Measurements from ENCODE around the gene EXOC4.
A peak's percentile ranks its signal among the peaks of the same experiment; 100 is the strongest.
"Not testable (repeated sequence)": the region's sequence is repeated elsewhere in the genome, so short reads cannot be mapped to it uniquely, and the experiment has no call there.

The EXOC4 gene

DNA sequence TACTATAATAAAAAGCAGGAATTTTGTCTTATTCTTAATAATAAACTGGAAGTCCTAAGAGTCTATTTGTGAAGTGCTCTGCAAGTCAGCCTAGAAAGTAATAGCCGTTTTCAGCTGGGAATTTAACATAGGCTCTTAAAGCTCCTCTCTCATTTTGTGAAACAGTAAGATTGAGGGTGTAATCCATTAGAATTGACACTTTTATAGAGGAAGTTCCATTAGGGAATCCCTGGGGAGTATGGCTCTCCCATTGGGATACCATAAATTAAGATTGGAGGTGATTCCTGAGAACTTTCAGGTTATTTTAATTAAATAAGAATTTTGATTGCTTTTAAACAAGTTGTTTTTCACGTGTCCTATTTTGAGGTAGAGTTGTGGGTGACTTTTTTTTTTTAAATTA lies 68.0 kb downstream of the EXOC4 start:
- no peak for DNase-seq

DNA sequence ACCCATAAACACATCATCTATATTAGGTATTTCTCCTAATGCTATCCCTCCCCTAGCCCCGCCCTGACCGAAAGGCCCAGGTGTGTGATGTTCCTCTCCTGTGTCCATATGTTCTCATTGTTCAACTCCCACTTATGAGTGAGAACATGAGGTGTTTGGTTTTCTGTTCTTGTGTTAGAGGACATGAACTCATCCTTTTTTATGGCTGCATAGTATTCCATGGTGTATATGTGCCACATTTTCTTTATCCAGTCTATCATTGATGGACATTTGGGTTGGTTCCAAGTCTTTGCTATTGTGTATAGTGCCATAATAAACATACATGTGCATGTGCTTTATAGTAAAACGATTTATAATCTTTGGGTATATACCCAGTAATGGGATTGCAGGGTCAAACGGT lies 68.5 kb downstream of the EXOC4 start:
- not testable (repeated sequence) for DNase-seq

DNA sequence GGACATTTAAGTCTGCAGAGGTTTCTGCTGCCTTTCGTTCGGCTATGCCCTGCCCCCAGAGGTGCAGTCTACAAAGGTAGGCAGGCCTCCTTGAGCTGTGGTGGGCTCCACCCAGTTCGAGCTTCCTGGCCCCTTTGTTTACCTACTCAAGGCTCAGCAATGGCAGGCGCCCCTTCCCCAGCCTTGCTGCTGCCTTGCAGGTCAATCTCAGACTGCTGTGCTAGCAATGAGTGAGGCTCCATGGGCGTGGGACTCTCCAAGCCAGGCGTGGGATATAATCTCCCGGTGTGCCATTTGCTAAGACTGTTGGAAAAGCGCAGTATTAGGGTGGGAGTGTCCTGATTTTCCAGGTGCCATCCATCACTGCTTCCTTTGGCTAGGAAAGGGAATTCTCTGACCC lies 73.9 kb downstream of the EXOC4 start:
- DNase-seq: not testable (repeated sequence)

DNA sequence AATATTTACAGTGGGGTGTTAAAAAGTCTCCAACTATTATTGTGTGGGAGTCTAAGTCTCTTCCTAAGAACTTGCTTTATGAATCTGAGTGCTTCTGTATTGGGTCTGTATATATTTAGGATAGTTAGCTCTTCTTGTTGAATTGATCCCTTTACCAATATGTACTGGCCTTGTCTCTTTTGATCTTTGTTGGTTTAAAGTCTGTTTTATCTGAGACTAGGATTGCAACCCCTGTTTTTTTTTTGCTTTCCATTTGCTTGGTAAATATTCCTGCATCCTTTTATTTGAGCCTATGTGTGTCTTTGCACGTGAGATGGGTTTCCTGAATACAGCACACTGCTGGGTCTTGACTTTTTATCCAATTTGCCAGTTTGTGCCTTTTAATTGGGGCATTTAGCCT lies 75.1 kb downstream of the EXOC4 start:
- DNase-seq: not testable (repeated sequence)

DNA sequence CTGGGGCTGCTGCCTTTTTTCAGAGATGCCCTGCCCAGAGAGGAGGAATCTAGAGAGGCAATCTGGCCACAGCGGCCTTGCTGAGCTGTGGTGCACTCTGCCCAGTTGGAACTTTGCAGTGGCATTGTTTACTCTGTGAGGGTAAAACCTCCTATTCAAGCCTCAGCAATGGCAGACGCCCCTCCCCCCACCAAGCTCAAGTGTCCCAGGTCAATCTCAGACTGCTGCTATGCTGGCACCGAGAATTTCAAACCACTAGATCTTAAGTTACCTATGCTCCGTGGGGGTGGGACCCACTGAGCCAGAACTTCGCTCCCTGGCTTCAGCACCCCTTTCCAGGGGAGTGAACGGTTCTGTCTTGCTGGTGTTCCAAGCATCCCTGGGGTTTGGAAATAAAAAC lies 77.2 kb downstream of the EXOC4 start:
- no peak for DNase-seq

DNA sequence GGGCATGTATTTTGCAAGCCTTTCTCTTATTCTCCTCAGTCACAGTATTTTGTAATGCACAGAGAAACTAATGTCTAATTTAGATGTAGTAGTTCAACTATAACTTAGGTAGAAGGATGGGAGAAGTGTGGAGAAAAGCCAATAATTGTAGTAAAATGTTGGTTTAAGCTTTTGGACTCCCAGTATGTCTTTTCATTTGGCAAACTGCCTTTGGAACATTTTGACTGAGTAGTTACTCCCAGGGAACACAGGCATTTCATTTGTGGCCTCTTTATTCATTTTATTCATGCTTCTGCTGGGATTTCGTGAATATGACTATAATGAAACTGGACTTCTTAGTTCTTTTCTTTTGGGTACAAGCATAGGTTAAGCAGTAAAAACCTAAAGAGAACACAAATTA lies 79.0 kb downstream of the EXOC4 start:
- DNase-seq: no peak

DNA sequence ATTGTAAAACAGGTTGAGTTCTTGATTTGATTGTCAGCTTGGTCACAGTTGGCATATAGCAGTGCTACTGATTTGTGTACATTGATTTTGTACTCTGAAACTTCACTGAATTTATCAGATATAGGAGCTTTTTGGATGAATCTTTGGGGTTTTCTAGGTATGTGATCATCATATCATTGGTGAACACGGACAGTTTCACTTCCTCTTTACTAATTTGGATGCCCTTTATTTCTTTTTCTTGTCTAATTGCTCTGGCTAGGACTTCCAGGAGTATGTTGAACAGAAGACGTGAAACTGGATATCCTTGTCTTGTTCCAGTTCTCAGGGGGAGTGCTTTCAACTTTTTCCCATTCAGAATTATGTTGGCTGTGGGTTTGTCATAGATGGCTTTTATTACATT lies 86.9 kb downstream of the EXOC4 start:
- DNase-seq: no peak

DNA sequence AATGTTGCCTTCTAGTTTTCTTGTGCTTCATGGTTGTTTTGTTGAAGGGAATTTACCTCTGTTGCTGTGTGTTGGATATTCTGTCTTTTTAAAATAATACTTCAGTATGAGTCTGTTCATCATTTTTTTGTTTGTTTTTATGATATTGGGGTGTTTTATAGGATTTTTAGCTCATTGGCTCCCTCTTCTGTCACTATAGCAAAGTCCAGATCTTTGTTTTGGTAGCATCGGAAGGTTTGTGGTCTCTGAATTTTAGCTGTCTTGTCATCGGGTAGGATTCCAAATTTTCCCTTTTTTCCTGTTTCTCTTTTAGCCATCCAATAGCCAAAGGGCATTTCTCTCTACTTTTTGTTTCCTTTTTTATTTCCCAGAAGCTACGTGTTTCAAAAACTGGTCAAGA lies 91.4 kb downstream of the EXOC4 start:
- no peak for DNase-seq

DNA sequence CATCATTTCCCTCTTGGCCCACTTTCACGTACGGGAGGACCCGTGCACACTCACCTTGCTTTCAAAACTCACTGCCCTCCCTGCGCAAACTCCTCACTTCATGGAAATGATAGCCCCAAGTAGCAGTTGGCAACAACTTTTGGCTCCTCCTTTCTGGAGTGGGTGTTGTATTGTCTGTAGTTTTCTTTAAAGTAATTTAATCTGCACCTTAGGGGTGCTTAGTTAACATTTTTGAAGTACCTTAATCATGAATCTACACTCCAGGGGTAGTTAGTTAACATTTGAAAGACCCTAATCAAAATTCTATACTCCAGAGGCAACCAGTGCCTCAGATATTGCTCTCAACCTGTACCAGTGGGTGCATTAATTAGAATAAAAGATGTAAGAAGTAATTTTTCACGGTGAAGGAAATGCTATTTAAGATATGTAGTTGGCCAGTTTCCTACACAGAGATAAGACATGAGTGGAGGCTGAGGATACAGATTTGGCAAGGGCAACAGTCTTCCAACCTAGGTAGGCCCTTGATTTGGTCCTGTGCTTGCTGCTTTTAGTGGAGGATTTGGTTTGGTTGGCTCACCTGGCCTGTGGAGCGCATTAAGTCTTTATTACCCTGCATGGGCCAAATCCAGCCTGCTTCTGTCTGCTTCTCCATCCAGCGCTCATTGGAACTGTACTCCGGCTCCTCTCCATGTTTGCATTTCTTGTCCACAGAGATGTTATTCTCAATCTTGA lies 93.0 kb downstream of the EXOC4 start:
- DNase-seq: no peak

DNA sequence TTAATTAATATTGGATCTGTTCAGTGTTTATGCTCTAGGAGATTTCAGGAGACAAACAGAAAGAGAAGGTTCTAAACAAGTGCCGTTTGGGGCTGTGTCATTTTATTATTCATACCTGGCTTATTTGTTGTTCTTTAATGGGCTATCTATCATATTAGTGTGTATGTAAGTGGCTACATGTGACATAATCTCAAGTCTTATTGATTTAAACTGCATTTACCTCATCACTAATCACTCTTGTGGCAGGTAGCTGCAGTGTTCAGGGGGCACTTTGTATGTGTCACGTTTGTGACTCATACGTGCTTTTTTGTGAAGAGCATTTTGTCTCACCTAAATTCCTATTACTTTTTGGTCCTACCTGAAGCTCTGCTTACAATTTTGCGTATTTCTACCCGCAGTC lies 95.4 kb downstream of the EXOC4 start:
- DNase-seq: no peak

DNA sequence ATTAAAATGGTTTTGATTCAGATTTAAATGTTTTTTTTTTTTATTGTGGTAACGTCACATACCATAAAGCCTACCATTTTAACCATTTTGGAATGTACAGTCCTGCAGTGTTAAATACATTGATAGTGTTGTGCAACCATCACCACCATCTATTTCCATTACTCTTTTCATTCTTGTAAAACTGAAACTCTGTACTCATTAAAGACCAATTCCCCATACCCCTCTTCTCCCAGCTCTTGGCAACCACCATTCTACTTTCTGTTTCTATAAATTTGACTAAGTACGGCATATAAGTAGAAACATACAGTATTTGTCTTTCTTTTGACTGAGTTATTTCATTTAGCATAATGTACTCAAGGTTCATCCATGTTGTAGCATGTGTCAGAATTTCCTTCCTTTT lies 96.2 kb downstream of the EXOC4 start:
- no peak for DNase-seq

DNA sequence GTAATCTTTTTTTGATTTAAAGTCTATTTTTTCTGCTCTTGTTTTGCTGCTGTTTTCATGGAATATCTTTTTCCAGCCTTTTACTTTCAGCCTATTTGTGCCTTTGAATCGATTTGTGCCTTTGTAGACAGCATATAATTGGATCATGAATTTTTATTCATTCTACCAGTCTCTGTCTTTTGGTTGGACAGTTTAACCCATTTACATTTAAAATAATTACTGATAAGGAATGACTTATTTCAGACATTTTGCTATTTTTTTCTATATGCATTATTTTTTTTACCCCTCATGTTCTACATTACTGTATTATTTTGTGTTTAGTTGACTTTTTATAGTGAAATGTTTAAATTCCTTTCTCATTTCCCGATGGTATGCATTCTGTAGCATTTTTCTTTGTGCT lies 99.6 kb downstream of the EXOC4 start:
- DNase-seq: no peak

DNA sequence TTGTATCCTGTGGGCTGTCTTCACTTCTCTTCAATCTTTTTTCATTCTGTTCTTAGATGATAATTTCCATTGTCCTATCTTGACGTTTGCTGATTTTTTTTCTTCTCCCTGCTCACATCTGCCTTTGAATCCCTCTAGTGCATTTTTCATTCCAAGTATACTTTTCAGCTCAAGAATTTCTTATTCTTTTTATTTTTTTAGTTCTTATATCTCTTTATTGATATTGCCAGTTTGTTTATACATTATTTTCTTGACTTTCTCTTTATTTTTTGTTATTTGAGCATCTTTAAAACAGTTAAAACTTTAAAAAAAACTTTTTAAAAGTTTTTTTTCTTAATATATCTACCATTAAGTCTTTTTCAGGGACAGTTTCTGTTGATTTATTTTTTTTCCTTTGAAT lies 100.9 kb downstream of the EXOC4 start:
- no peak for DNase-seq

DNA sequence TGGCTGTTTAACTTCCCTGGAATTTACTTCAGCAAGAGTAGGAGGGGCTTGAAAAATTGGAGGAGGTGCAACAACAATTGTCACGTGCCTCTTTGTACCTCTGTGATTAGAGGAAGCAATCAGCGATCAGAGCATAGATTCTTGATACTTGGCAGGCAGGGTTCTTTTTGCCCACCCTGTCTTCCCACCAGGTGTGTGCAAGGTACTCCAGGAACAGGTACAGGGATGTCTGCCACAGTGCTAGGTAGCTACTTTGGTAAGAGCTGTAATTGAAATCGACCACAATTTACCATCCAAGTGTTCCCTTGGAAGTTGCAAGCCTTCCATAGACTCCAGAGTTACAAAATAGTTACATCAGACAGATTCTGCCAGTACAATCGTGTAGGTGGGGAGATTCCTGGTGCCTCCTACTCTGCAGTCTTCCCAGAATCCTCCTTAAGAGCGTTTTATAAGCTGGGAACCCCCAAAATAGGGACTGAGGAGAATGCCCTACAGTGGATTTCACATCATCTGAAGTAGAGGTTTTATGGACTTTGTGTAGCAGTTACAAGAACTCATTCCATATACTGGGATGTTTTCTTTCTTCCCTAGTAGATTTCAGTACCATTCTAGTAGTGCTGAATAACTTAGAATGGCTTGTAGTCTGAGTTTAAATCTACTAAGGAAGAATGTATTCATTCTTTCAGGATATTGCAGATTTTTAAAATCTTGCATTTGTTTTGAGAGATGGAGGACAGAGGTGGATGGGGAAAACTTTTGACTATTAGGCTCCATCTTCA lies 101.9 kb downstream of the EXOC4 start:
- DNase-seq: no peak

DNA sequence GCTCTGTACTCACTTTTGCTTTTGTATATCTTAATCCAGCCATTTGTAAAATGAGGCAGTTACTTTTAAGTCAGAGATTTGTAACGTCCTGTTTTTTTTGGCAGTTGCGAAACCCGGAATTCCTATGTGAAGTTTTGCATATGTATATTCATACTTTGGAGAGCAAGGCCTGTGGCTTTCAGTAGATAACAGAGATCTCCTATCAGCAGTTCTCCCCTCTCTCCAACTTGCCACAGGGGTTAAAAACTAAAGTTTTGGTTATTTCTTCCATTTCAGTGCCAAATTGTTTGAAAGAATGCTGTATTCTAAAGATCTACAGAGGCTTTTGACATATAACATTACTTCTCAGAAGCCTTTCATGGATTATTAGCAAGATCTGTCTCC lies 102.4 kb downstream of the EXOC4 start:
- DNase-seq: no peak

DNA sequence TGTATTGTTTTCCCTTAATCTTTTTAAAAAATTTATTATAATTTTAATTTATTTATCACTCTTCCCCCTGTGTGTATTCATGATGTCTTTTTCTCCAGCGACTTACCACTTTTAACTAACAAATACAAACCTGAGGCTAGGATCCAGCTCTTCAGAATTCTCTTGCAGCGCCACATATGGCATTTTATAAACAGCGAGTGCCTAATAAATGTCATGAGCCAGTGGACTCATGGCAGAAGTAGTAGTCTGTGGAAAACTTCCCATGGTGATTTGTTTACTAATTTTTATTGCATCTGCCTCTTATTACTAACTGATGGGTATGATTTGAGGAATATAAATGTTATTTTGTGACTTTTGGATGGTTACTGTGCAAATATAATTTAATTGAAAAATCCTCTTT lies 102.9 kb downstream of the EXOC4 start:
- no peak for DNase-seq

DNA sequence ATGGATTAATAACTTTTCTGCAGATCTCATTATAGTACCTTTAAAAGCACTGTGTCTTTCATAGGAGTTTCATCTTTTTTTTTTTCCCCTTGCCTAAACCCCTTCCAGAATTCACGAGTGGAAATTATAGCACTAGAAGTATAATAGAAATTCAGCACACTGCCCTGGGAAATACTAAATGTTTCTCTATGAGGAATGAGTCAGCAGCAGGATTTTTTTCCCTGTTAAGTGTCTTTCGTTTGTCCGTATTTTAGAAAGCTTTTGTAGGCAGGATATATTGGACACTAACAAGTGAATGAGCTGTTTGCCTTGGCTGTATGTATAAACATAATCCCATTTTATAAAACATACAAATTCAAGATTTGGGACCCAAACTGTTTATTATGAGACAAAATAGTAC lies 105.8 kb downstream of the EXOC4 start:
- no peak for DNase-seq

DNA sequence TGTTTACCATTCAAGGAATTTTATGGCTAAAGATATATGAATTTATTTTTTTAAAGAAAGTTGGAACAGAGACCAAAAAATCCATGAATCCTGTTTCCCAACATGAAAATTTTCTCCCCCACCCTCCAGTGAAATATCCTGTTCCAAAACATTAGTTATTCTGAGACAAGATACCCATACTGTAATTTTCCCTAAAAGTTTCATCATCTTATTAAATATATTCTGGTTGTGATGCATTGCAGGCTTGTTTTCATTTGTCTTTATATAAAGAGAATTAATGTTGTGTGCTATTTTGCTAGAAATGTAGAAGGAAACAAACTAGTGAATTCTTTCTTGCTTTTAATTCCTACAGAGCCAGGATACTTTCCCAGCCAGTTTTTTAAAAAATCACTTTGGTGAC lies 106.6 kb downstream of the EXOC4 start:
- no peak for DNase-seq

DNA sequence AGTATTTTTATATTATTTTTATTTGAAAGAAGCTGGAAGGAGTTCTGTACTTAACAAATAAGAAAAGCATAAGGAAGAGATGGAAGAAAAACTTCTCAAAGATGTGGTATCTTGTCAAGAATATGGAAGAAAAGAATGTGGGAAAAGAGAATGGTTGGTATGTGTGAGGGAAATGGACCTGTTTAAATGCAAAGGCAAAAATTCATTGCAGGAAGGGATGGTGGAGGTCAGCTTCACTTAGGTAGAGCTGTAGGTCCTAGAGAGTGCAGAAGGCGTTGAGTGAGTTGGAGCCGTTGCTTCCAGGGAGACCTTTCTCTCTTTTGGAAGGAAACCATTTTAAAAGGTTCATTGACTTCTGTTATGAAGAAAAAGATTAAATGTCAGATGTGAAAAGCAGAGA lies 107.3 kb downstream of the EXOC4 start:
- DNase-seq: no peak

DNA sequence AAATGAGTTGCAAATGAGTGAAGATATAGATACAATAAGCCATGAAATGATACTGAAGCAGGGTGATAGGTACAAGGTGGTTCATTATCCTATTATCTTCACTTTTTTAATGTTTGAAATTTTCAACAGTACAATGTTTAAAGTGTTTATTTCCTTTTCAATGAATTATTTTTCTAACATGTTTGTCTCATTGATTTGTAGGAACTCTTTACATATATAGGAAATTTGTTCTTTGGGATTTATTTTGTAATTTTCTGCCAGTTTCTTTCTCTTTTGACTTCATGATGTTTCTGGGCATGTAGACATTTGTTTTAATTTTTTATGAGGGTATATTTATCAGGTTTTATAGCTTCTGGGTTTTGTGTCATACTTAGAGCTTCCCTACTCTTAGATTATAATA lies 108.9 kb downstream of the EXOC4 start:
- no peak for DNase-seq

DNA sequence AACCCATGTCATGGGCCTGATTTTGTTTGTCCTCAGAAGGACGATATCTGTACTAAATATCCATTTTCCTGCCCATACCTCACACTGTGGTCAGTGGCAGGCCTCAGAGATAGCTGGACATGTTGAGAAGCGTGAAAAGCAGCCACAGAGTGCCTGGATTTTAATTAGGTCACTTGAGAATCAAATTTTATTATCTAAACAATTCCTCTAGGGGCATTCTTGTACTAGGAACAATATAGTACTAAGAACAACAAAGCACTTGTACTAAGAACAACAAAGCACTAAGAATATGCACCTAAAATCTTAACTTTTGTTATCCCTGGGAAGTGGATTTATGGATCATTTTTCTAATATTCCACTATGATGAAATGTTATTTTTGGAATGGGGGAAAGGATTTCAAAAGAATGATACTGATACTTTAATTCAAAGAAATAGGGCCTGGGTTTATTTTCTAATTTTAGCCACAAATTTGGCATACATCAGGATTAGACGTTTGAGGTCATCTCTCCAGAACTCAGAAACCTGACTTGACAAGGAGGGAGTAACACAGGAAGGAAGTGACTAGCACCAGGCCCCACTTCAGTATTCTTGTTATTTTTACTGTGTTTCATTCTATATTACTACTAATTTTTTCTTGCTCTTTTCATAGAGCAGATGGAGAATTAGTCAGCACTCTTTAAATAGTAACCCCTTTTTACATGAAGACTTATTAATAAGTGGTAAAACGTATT lies 112.2 kb downstream of the EXOC4 start:
- no peak for DNase-seq

DNA sequence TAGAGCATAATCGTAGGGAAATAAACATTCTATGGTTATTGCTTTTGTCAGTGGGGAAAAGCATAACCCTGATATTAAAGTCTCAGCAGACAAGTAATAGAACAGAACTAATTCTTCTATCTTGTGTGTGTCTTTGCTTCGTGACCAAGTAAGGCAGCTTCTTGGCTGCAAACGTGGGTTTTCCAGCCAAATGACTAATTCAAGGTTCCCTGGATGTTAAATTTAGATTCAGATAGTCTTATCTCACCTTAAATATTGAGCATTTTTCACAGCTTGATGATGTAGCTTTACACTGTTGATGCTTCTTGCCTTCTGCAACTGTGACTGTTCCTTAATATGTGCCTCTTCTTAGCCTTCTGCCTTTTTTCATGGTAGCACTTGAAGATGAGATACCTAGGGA lies 113.0 kb downstream of the EXOC4 start:
- peak; percentile 18 for DNase-seq

DNA sequence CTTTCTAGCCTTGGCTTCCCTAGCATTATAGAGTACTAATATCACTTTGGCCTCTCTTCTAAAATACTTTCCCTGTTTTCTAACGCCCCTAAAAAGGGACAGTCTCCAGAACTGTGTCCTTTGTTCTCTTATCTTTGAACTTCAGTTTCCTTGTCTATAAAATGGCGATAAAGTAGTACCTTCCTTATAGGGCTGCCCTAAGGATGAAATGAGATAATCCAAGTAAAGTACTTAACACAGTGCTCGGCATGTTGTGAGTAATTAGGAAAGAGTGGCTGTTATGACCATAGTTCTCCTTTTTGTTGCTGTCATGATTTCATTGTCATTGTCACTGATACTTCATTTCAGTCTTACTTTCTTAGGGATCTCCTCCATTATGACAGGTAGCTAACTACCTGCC lies 114.7 kb downstream of the EXOC4 start:
- no peak for DNase-seq

DNA sequence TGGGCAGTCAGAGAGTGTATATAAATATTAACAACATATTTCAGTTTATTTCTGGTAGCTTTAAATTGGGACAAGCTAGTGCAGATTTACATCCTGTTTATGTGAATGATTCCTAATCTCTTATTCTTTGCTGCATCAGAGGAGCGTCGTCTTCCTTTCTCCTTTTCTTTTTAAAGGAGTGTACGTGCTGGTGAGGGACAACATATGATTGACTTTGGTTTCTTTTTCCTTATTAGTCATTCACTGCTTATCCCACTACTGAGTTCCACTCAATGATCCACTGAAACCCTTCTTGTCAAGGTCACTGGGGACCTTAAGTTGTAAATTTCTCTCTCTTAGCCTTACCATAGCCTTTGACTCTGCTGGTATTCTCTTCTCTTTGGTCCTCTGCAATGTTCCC lies 116.3 kb downstream of the EXOC4 start:
- DNase-seq: no peak

All from kidney glomerular epithelial cell (primary cell).